SU-DHL-6 (cell line): ENCODE results near the gene DDX51.

ENCODE experiments used
- H2AFZ ChIP-seq: fragments of 200-600 bp; sonication (generic); 2 replicates; pipeline ENCODE4 v1.6.1; 2014; ENCODE audit warnings: low read depth, mild to moderate bottlenecking, moderate library complexity, mixed read lengths, antibody characterized with exemption, low read length; ENCODE audit not compliant: severe bottlenecking
- H3F3A ChIP-seq: fragments of 200-600 bp; shearing (Covaris generic); 2 replicates; pipeline ENCODE4 v1.6.0; 2016; ENCODE audit warnings: antibody characterized with exemption, mild to moderate bottlenecking; ENCODE audit not compliant: insufficient read depth
- H3K27ac ChIP-seq: fragments of 200-600 bp; sonication (generic); 2 replicates; pipeline ENCODE4 v1.5.1; 2016; ENCODE audit warnings: low read depth, mild to moderate bottlenecking, low read length, moderate library complexity, mixed read lengths
- H3K27me3 ChIP-seq: fragments of 200-600 bp; sonication (generic), shearing (Covaris generic); 2 replicates; pipeline ENCODE4 v1.6.0; 2014; ENCODE audit warnings: mild to moderate bottlenecking, low read length
- H3K36me3 ChIP-seq: fragments of 200-600 bp; sonication (generic); 2 replicates; pipeline ENCODE4 v1.6.1; 2014; ENCODE audit warnings: mild to moderate bottlenecking, low read length, mixed read lengths
- H3K4me2 ChIP-seq: fragments of 300-600, 200-600 bp; shearing (Covaris generic), sonication (generic); 2 replicates; pipeline ENCODE4 v1.6.0; 2014; ENCODE audit warnings: low read length, low read depth, mild to moderate bottlenecking; ENCODE audit not compliant: poor library complexity, severe bottlenecking
- H3K4me3 ChIP-seq: fragments of 200-600 bp; sonication (generic); 2 replicates; pipeline ENCODE4 v1.5.1; 2014; ENCODE audit warnings: antibody characterized with exemption, low read length, mild to moderate bottlenecking, mixed read lengths; ENCODE audit not compliant: insufficient read depth, poor library complexity, severe bottlenecking
- H3K79me2 ChIP-seq: fragments of 200-600 bp; sonication (generic); 2 replicates; pipeline ENCODE4 v1.6.1; 2014; ENCODE audit warnings: mild to moderate bottlenecking, low read length, moderate library complexity; ENCODE audit not compliant: insufficient read depth
- H3K9ac ChIP-seq: fragments of 200-600 bp; sonication (generic); 2 replicates; pipeline ENCODE4 v1.7.0; 2014; ENCODE audit warnings: mild to moderate bottlenecking, low read length
- H3K9me2 ChIP-seq: fragments of 200-600 bp; sonication (generic); replicated peaks from 2 replicates; pipeline ENCODE4 v1.6.1; 2014; ENCODE audit warnings: low read length; ENCODE audit not compliant: insufficient read depth
- H3K9me3 ChIP-seq: fragments of 200-600 bp; sonication (generic); 2 replicates; pipeline ENCODE4 v1.6.1; 2014; ENCODE audit warnings: low read length, mixed read lengths; ENCODE audit not compliant: insufficient read depth
- H4K20me1 ChIP-seq: fragments of 200-600 bp; sonication (generic); 2 replicates; pipeline ENCODE4 v1.6.1; 2014; ENCODE audit warnings: low read depth, mild to moderate bottlenecking, antibody characterized with exemption, low read length, moderate library complexity, mixed read lengths
- CTCF ChIP-seq: fragments of 200-600 bp; sonication (generic); IDR thresholded peaks from one replicate; pipeline ENCODE4 v1.5.1; 2017; ENCODE audit warnings: antibody characterized with exemption, mild to moderate bottlenecking, low read length, moderate library complexity; ENCODE audit not compliant: insufficient read depth, poor library complexity, severe bottlenecking
- EZH2phosphoT487 ChIP-seq: fragments of 200-600 bp; sonication (generic), shearing (Covaris generic); conservative IDR thresholded peaks from 2 replicates; pipeline ENCODE4 v1.6.1; 2018; ENCODE audit warnings: mild to moderate bottlenecking, antibody characterized with exemption, low read length, moderate library complexity, mixed read lengths

The DDX51 gene

GRCh38 chr12:132170637-132171292 is 26.6 kb upstream of the DDX51 start:
- no peaks in the 10 kb centered on the region for H3K9me2 ChIP-seq
- H4K20me1 ChIP-seq: no peaks in the 10 kb centered on the region
- H3K4me3 ChIP-seq: no peak overlapping the region
- no peaks in the 10 kb centered on the region for H3K79me2 ChIP-seq
- no peak for TF ChIP-seq CTCF
- TF ChIP-seq EZH2phosphoT487: no peak
- no peaks in the 10 kb centered on the region for H3K27me3 ChIP-seq
- no peaks in the 10 kb centered on the region for H3K9me3 ChIP-seq
- no peaks in the 10 kb centered on the region for H3K36me3 ChIP-seq
- no peak overlapping the region for H3K9ac ChIP-seq
- H3K27ac ChIP-seq: no peak overlapping the region
- no peak overlapping the region for H3K4me2 ChIP-seq
- no peak overlapping the region for H2AFZ ChIP-seq
- H3F3A ChIP-seq: no peaks in the 10 kb centered on the region

- Histone ChIP-seq H2AFZ (no peak overlapping the region), H3K9ac (no peak overlapping the region), H3F3A (no peaks in the 10 kb centered on the region), H3K36me3 (no peaks in the 10 kb centered on the region), H3K79me2 (no peaks in the 10 kb centered on the region), H3K4me2 (no peak overlapping the region), H3K9me2 (no peaks in the 10 kb centered on the region), H3K27me3 (no peaks in the 10 kb centered on the region), H3K9me3 (no peaks in the 10 kb centered on the region), H3K27ac (no peak overlapping the region), H3K4me3 (no peak overlapping the region), H4K20me1 (no peaks in the 10 kb centered on the region)
- TF ChIP-seq EZH2phosphoT487 (no peak), CTCF (no peak)
Observed at GRCh38 chr12:132170094-132170636, 26.0 kb upstream of the DDX51 start.

- Histone ChIP-seq H3K27me3 (no peaks in the 10 kb centered on the region), H3K27ac (no peak overlapping the region)
Observed at GRCh38 chr12:132169376-132169775, 25.3 kb upstream of the DDX51 start.

More at GRCh38 chr12:132169376-132169775, 25.3 kb upstream of the DDX51 start:
- Histone ChIP-seq H3K79me2 (no peaks in the 10 kb centered on the region), H3K9ac (no peak overlapping the region), H3K4me2 (no peak overlapping the region), H3K9me3 (no peaks in the 10 kb centered on the region), H3K9me2 (no peaks in the 10 kb centered on the region), H3K4me3 (no peak overlapping the region), H3F3A (no peaks in the 10 kb centered on the region), H3K36me3 (no peaks in the 10 kb centered on the region), H2AFZ (no peak overlapping the region), H4K20me1 (no peaks in the 10 kb centered on the region)
- TF ChIP-seq CTCF (no peak), EZH2phosphoT487 (no peak)
